GM21717 (cell line): ENCODE results near the gene SLC35C1.
A peak's percentile ranks its signal among the peaks of the same experiment; 100 is the strongest.
"Not testable (repeated sequence)": the region's sequence is repeated elsewhere in the genome, so short reads cannot be mapped to it uniquely, and the experiment has no call there.

Experiments used
- ATAC-seq: cut with Tn5 transposase; IDR thresholded peaks from one replicate; pipeline ENCODE4 v1.9.1; 2021; ENCODE audit warnings: mild to moderate bottlenecking, moderate library complexity; ENCODE audit not compliant: unreplicated experiment

SLC35C1 gene

DNA sequence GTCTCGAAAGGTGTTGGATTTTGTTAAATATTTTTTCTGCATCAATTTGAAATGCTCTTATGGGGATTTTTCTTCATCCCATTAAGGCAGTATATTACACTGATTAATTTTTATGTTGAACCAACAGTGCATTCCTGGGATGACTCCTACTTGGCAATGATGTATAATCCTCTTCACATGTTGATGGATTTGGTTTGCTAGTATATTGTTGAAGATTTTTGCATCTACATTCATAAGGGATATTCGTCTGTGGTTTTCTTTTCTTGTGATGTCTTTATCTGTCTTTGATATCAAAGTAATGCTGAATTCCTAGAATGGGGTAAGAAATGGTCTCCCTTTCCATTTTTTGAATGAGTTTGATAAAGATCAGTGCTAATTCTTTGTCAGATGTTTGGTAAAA, 18.7 kb upstream of the SLC35C1 start:
- ATAC-seq: no peak

DNA sequence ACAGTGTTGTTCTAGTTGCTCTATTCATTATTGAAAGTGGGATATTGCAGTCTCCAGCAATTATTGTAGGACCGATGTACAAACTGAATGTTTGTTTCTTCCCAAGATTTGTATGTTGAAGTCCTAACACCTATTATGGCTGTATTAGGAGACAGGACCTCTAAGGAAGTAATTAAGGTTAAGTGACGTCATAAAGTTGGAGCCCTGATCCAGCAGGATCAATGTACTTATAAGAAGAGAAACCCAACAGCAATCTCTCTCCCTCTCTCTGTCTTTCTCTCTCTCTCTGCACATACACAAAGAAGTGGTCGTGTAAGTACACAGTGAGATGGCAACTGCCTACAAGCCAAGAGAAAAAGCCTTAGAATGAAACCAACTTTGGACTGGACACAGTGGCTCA, 16.1 kb upstream of the SLC35C1 start:
- ATAC-seq: no peak

DNA sequence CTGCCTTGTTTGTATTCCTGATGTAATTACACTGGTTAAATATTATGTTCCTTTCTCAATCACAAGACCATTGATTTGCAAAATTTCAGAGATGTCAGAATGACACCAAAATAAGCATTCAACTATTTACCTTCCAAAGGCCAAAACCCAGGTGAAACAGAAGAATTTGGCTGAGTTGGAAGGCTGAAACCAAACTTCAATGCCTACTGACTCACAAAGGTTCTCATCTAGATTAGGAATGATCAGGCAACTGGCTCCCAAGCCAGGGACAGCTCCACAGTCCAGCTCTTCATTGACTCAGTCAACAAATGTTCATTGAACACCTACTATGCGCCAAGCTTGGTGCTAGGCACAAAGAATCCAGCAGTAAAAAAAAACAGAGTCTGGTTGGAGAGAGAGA, 13.4 kb upstream of the SLC35C1 start:
- ATAC-seq: no peak

- ATAC-seq: no peak
Observed at GRCh38 chr11:45794169-45794568, 10.8 kb upstream of the SLC35C1 start.

GRCh38 chr11:45795379-45795778, 9.6 kb upstream of the SLC35C1 start:
- ATAC-seq: no peak

DNA sequence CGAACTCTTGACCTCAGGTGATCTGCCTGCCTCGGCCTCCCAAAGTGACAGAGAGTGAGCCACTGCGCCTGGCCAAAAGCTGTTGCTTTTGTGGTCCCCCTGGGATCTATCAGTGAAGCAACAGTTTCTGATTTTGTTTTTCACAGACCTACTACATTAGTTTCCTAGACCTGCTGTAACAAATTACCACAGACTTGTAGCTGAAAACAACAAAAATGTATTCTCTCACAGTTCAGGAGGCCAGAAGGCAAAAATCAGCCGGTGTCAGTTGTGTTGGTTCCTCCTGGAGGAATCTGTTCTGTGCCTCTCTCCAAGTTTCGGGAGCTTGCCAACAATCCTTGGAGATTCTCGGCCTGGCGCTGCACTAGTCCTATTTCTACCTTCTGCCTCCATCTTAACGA, 8.5 kb upstream of the SLC35C1 start:
- ATAC-seq: no peak

- ATAC-seq: no peak
Observed at GRCh38 chr11:45798793-45799441, 6.0 kb upstream of the SLC35C1 start.

DNA sequence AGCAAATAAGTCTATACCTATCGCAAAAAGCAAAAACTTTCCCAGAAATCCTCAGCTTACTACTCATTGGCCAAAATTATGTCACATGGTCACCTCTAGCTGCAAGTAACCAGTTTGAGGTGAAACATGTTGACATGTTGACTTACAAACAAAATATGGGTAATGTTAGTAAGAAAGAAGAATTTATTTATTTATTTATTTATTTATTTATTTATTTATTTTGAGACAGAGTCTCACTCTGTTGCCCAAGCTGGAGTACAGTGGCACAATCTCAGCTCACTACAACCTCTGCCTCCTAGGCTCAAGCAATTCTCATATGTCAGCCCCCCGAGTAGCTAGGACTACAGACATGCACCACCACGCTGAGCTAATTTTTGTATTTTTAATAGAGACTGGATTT, 5.4 kb upstream of the SLC35C1 start:
- ATAC-seq: no peak

DNA sequence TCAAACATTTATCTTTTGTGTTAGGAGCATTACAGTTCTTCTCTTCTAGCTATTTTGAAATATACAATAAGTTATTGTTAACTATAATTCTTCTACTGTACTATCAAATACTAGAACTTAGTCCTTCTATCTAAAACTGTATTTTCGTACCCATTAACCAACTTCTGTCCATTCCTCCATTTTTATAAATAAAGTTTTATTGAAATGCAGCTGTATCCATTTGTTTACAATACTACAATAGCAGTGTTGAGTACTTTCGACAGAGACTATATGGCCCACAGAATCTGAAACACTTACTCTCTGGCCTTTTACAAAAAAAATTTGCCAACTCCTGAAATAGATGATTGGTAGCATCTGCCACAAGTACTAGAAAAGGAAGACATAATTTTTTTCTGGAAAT, 4.7 kb upstream of the SLC35C1 start:
- no peak for ATAC-seq

GRCh38 chr11:45801723-45802315, 3.1 kb upstream of the SLC35C1 start:
- ATAC-seq: no peak

GRCh38 chr11:45802531-45803317, 2.2 kb upstream of the SLC35C1 start:
- ATAC-seq: no peak

DNA sequence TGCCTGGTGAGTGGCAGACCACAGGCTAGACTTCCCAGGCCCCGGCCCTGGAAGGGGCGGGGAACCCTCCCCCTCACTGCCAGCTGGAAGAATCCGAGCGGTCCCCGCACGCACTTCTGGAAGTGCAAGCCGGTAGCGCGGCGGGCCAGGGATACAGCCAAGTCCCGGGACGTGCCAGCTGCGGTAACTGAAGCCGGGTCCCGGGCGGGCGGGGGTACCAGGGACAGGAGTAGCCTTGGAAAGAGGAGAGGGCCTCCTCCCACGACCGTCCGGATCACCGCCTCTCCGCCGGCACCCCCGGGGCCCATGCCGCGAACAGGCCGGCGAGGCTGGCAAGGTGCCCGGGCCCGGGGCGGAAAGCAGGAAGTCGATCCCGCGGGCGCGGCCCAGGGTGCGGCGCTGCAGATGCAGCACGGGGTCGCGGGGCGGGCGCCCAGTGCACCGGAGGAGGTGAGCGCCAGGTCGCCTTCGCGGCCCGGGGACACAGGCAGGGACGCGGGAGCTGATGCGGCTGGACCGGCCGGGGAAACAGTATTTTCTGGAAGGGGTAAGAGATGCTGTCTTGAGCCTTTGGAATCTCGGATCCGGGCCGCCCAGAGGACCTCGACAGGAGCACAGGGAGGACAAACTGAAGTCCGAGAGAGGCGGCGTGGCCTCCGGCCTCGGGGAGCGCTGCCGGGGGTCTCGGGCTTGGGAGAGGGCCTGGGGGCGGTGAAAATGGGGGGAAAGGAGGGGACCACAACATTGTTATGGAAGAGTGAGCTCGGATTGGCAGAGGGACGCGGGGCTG, 783 bp upstream of the SLC35C1 start:
- no peak for ATAC-seq

GRCh38 chr11:45805305-45806071, 539 bp downstream of the SLC35C1 start:
- peak; percentile 38 for ATAC-seq

DNA sequence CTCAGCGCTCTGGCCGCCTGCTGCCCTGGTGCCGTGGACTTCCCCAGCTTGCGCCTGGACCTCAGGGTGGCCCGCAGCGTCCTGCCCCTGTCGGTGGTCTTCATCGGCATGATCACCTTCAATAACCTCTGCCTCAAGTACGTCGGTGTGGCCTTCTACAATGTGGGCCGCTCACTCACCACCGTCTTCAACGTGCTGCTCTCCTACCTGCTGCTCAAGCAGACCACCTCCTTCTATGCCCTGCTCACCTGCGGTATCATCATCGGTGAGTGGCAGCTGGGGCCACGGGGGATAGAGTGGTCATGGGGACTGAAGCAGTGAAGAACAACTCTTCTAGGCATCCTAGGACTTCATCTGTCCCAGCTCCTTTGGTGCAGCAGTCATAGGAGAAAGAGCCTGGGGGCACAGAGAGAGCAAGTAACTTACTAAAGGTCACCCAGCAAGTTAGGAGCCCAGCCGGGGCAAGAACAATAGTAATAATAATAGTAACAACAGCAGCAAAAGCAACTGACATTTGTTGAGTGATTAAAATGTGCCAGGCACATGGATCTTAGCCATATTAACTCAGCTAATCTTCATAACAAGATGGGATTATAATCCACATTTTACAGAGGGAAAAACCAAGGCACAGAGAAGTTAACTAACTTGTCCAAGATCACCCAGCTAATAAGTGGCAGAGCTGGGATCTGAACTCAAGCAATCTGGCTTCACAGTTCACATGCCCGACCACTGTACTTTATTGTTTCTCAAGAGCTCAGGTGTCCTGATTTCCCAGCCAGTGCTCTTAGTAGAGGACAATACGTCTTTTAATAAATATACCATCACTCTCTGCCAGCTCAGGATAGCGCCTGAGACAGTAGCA, 1.4 kb downstream of the SLC35C1 start:
- no peak for ATAC-seq

DNA sequence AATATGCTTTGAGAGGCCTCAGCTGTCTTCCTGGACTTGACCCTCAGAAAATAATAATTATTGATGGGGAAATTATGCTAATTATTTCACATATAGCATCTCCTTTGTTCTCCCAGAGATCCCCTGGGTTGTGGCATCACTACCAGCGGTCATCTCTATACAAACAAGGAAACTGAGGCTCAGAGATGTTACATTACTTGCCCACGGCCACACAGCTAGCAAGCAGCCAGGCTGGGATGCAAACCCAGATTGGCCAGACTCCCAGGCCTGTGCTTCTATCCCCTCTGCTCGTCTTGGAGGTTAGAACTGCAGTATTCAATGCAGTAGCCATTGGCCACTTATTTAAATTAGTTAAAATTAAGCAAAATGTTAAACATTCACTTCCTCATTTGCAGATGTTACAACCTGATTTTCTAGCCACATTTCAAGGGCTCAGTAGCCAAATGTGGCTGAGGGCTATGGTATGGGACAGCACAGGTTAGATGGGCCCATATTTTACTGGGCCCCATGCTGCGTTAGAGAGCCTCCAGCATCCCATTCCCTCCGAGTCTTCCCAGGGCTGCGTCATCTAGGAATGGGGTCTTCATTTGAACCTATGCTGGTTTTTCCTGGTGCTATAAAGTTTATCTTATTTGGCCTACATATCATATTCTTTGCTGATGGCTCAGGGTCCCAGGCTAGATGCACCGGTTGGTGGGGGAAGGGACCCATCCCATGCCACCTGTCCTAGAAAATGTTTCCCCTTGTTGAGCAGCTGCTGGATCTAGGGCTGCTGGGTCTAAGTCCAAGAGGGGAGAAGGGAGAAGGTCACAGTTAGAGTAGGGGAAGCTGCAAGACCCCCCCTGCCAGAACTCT, 2.2 kb downstream of the SLC35C1 start:
- no peak for ATAC-seq

- ATAC-seq: no peak
Observed at GRCh38 chr11:45807792-45808238, 2.9 kb downstream of the SLC35C1 start.

DNA sequence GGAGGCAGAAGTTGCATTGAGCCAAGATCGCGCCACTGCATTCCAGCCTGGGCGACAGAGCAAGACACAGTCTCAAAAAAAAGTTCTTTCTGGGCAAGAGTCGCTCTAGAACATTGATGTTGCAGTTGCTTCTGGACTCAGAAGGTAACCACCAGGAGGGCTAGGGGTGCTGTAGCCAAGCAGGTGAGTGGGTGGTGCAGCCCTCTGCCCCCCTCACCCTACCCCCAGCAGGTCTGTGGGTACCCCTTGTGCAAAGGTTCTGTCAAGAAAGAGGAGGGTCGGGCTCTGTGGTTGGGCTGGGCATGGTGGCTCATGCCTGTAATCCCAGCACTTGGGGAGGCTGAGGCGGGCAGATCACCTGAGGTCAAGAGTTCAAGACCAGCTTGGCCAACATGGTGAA, 3.5 kb downstream of the SLC35C1 start:
- ATAC-seq: not testable (repeated sequence)

- ATAC-seq: no peak
Observed at GRCh38 chr11:45809456-45810395, 4.8 kb downstream of the SLC35C1 start.
